Measurements from ENCODE around the gene PTP4A2. TPM values are rescaled to one million over a fixed set of nuclear protein-coding genes. Genes with fewer than 3 reads are reported as not detected.

PTP4A2 gene
- total and polyA plus RNA-seq, 10 of the 15 experiments (the other 5 are each of a cell fraction or from before 2014, with no cell fraction given) = 180 to 909 (median 375) TPM

DNA sequence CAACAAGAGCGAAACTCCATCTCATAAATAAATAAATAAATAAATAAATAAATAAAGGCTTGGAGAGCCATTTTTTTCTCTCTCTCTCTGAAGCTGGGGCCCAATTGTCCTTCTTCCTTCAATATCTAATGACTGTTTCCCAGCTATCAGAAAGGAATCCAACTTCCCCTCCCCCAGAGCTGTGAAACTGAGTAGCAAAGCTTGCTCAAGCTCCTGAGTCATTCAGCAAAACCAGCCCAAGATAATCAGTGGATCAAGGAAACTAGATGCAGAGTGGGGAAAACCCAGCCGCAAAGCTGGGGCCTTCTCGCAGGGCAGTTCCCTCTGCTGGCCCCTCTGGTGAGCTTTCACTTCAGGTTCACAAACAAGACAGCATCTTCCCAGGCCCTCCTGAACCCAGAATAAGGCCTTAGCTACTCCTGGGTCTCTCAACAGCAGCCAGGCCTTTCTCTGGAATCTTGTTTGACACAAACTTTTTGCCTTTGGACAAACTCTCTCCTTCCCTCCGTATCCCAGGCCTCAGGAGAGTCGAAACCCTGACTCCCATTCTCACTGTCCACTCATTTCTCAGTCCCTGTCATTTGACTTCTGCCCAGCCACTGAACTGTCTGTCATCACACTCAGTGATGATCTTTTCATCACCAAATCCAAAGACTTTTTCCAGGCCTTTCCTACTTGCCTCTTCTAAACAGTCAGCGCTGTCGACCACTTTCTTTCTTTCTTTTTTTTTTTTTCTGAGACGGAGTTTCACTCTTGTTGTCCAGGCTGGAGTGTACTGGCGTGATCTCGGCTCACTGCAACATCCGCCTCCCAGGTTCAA lies 18.0 kb upstream of the PTP4A2 start (continued):
- TF ChIP-seq, protein P1, sequence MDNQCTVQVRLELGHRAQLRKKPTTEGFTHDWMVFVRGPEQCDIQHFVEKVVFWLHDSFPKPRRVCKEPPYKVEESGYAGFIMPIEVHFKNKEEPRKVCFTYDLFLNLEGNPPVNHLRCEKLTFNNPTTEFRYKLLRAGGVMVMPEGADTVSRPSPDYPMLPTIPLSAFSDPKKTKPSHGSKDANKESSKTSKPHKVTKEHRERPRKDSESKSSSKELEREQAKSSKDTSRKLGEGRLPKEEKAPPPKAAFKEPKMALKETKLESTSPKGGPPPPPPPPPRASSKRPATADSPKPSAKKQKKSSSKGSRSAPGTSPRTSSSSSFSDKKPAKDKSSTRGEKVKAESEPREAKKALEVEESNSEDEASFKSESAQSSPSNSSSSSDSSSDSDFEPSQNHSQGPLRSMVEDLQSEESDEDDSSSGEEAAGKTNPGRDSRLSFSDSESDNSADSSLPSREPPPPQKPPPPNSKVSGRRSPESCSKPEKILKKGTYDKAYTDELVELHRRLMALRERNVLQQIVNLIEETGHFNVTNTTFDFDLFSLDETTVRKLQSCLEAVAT (IDR thresholded peaks at IDR 0.05) = peak; percentile 74
- TF ChIP-seq CREB1 (IDR thresholded peaks at IDR 0.05; ENCODE audit: low read depth) (peak; percentile 59; the same call in 1 of the 2 replicates), NFXL1 (IDR thresholded peaks at IDR 0.05; ENCODE audit: borderline replicate concordance) (no peak), LARP7 (IDR thresholded peaks at IDR 0.05) (no peak), PML (IDR thresholded peaks at IDR 0.05; ENCODE audit: low read length) (peak; percentile 29; the same call in 1 of the 2 replicates), FOS (IDR thresholded peaks at IDR 0.05; ENCODE audit: borderline replicate concordance, extremely low read depth, insufficient read length) (no peak), ETV6 (conservative IDR thresholded peaks at IDR 0.05 in 1 of 2, IDR thresholded peaks at IDR 0.05 in 1 of 2; ENCODE audit: borderline replicate concordance in 1 of 2, low read depth in 1 of 2) (peak in 1 of 2 experiments; percentile 73; a peak in 2 of 4 replicates), SPI1 (IDR thresholded peaks at IDR 0.05; ENCODE audit: borderline replicate concordance, insufficient read depth, low read depth, low read length) (peak; percentile 80), HDGF (IDR thresholded peaks at IDR 0.05) (peak; percentile 84), MYB (IDR thresholded peaks at IDR 0.05; ENCODE audit: borderline replicate concordance, low read depth, low read length) (no peak)
- TF ChIP-seq, protein P2, sequence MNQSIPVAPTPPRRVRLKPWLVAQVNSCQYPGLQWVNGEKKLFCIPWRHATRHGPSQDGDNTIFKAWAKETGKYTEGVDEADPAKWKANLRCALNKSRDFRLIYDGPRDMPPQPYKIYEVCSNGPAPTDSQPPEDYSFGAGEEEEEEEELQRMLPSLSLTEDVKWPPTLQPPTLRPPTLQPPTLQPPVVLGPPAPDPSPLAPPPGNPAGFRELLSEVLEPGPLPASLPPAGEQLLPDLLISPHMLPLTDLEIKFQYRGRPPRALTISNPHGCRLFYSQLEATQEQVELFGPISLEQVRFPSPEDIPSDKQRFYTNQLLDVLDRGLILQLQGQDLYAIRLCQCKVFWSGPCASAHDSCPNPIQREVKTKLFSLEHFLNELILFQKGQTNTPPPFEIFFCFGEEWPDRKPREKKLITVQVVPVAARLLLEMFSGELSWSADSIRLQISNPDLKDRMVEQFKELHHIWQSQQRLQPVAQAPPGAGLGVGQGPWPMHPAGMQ (IDR thresholded peaks at IDR 0.05; ENCODE audit: borderline replicate concordance) = no peak
- TF ChIP-seq, protein P3, sequence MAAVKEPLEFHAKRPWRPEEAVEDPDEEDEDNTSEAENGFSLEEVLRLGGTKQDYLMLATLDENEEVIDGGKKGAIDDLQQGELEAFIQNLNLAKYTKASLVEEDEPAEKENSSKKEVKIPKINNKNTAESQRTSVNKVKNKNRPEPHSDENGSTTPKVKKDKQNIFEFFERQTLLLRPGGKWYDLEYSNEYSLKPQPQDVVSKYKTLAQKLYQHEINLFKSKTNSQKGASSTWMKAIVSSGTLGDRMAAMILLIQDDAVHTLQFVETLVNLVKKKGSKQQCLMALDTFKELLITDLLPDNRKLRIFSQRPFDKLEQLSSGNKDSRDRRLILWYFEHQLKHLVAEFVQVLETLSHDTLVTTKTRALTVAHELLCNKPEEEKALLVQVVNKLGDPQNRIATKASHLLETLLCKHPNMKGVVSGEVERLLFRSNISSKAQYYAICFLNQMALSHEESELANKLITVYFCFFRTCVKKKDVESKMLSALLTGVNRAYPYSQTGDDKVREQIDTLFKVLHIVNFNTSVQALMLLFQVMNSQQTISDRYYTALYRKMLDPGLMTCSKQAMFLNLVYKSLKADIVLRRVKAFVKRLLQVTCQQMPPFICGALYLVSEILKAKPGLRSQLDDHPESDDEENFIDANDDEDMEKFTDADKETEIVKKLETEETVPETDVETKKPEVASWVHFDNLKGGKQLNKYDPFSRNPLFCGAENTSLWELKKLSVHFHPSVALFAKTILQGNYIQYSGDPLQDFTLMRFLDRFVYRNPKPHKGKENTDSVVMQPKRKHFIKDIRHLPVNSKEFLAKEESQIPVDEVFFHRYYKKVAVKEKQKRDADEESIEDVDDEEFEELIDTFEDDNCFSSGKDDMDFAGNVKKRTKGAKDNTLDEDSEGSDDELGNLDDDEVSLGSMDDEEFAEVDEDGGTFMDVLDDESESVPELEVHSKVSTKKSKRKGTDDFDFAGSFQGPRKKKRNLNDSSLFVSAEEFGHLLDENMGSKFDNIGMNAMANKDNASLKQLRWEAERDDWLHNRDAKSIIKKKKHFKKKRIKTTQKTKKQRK (IDR thresholded peaks at IDR 0.05; ENCODE audit: low read depth, low read length) = no peak
- TF ChIP-seq, protein P4, sequence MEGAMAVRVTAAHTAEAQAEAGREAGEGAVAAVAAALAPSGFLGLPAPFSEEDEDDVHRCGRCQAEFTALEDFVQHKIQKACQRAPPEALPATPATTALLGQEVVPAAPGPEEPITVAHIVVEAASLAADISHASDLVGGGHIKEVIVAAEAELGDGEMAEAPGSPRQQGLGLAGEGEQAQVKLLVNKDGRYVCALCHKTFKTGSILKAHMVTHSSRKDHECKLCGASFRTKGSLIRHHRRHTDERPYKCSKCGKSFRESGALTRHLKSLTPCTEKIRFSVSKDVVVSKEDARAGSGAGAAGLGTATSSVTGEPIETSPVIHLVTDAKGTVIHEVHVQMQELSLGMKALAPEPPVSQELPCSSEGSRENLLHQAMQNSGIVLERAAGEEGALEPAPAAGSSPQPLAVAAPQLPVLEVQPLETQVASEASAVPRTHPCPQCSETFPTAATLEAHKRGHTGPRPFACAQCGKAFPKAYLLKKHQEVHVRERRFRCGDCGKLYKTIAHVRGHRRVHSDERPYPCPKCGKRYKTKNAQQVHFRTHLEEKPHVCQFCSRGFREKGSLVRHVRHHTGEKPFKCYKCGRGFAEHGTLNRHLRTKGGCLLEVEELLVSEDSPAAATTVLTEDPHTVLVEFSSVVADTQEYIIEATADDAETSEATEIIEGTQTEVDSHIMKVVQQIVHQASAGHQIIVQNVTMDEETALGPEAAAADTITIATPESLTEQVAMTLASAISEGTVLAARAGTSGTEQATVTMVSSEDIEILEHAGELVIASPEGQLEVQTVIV (IDR thresholded peaks at IDR 0.05; ENCODE audit: borderline replicate concordance, partially characterized antibody) = no peak
- TF ChIP-seq, protein P5, sequence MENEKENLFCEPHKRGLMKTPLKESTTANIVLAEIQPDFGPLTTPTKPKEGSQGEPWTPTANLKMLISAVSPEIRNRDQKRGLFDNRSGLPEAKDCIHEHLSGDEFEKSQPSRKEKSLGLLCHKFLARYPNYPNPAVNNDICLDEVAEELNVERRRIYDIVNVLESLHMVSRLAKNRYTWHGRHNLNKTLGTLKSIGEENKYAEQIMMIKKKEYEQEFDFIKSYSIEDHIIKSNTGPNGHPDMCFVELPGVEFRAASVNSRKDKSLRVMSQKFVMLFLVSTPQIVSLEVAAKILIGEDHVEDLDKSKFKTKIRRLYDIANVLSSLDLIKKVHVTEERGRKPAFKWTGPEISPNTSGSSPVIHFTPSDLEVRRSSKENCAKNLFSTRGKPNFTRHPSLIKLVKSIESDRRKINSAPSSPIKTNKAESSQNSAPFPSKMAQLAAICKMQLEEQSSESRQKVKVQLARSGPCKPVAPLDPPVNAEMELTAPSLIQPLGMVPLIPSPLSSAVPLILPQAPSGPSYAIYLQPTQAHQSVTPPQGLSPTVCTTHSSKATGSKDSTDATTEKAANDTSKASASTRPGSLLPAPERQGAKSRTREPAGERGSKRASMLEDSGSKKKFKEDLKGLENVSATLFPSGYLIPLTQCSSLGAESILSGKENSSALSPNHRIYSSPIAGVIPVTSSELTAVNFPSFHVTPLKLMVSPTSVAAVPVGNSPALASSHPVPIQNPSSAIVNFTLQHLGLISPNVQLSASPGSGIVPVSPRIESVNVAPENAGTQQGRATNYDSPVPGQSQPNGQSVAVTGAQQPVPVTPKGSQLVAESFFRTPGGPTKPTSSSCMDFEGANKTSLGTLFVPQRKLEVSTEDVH (IDR thresholded peaks at IDR 0.05; ENCODE audit: low read depth, partially characterized antibody) = no peak

Data from GM12878 (cell line).